Skeletal muscle tissue (tissue), 1 donor: ENCODE measurements around the gene POGLUT3. TPM values are rescaled to one million over a fixed set of nuclear protein-coding genes. Genes with fewer than 3 reads are reported as not detected.

Experiments
- total RNA-seq: library from RNA; depleted of rRNA; stranded (reverse); fragments of >200 nt; gene quantifications from one replicate; pipeline ENCODE4 v1.2.3, GENCODE V29; 2014

POGLUT3 gene
- total RNA-seq, 1 donor from 2014 or later, result 20.4 TPM

Other genes with a start within 250 kb of the POGLUT3 start
- 1.0 TPM for gene C11orf65, start 30.9 kb downstream of the POGLUT3 start, total RNA-seq
- gene EXPH5, start 95.4 kb upstream of the POGLUT3 start, total RNA-seq, result 0.52 TPM
- gene DDX10, start 166.7 kb upstream of the POGLUT3 start, total RNA-seq, result 19.3 TPM